Activated CD8-positive, alpha-beta memory T cell treated with anti-CD3 and anti-CD28 coated beads, Interleukin-2, amount 50 U/mL, for 48 hours (primary cell): ENCODE measurements around the gene WDHD1.
A peak's percentile ranks its signal among the peaks of the same experiment; 100 is the strongest.
"Not testable (repeated sequence)": the region's sequence is repeated elsewhere in the genome, so short reads cannot be mapped to it uniquely, and the experiment has no call there.

Source experiments
- DNase-seq: peaks from one replicate; pipeline ENCODE4 v3.0.0-alpha.2; 2020

The WDHD1 gene

DNA sequence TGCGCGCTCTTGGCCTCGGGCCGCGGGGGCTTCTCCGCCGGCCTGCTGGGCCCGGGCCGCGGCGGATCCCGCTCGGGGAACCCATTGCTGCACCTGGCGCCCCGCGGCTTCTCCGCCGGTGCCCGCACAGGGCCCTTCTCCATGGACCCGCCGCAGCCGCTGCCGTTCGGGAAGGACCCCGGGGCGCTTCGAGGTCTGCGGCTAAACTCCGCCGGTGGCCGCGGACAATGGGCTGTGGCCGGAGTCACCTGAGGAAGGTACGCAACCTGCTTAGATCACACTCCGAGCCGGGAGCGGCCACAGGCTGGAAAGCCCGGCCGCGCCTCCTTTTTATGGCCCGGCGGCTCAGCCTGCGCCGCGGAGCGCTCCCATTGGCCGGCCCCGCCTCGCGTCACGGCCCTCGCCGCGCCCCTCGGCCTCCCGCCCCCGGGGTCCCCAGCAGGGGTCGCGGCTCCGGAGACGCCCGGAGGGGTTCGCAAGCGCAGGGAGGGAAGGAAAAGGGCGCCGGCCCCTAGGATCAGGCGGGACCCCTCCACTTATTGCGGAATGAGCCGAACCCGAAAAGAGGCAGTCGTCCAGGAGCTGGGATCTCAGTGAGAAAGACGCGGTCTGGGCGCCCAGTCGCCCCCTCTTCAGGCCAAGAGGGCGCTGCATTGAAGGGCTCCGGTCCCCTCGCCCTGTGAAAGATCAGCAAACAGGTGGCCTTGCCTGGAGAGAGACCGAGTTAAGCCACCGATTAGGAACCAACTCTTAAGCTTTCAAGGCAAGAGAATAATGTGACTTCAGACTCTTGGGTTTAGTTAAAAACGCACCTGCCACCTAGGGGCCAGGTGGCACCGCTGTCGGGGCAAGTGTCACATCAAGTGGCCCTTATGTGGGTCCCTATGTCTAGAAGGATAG lies 124.1 kb downstream of the WDHD1 start, which contains the start of gene GCH1:
Gene GCH1, minus strand, starts transcription at position 306 of the 900 bp plus-strand sequence. Its CDS starts 163 bp downstream, at position 143.
- DNase-seq = peak; percentile 88

DNA sequence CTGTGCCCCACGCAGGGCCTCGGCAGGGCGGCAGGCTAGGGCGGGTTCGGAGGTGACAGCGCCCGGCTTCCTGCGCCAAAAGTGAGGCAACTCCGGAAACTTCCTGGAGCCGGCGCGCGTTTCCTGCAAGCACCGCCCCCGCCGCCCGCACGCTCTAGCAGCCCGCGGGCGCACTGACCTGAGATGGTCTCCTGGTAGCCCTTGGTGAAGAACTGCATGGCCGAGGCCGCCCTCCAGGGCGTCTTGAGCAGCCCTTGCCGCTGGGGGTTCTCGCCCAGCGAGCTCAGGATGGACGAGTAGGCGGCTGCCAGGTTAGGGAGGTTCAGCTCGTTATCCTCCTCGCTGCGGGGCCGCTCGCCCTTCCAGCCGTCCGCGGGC lies 124.8 kb downstream of the WDHD1 start:
- peak; percentile 88 for DNase-seq

DNA sequence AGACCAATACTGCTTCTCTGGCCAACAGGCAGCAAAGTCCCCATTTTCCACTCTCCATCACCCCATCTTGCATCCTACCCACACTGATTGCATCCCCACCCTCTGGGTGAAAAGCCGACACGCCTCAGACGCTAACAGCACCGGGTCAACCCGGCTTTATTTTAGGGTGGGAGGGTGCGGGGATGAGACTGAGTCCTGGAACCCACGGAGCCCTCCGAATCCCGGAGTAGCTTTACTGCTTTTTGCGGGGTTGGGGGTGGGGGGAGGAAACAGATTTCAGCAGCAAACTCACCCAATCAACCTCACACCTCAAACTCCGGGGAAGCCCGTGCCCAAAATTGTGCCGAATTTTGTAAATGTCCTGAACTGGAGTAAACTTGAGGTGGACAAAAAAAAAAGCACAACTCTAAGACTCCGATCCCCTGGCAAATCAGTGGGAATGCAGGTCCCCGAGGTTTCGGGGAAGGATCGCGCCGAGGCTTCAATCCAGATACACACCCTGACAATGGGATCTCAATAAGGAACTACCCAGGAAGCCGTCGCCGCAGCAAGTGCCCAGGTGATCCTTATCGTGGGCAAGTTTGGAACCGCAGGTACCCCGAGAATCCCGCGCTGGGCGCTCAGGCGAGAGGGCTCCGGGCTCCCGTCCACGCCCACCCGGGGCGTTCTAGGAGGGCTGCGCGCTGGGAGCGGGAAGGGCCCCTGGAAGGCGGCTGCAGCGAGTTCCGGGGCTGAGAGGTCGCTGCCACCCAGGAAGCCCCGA lies 125.3 kb downstream of the WDHD1 start:
- DNase-seq = peak; percentile 59

DNA sequence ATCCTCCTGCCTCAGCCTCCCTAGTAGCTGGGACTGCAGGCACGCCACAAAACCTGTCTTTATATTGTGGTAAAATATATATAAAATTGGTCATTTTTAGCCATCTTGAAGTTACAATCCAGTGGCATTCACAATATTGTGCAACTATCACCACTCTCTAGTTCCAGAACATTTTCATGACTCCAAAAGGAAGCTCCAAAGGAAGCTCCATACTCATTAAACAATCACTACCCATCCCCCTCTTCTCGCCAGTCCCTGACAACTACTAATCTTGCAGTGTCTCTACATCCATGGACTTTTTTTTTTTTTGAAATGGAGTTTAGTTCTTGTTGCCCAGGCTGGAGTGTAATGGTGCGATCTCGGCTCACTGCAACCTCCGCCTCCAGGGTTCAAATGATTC lies 127.3 kb downstream of the WDHD1 start:
- DNase-seq = no peak

DNA sequence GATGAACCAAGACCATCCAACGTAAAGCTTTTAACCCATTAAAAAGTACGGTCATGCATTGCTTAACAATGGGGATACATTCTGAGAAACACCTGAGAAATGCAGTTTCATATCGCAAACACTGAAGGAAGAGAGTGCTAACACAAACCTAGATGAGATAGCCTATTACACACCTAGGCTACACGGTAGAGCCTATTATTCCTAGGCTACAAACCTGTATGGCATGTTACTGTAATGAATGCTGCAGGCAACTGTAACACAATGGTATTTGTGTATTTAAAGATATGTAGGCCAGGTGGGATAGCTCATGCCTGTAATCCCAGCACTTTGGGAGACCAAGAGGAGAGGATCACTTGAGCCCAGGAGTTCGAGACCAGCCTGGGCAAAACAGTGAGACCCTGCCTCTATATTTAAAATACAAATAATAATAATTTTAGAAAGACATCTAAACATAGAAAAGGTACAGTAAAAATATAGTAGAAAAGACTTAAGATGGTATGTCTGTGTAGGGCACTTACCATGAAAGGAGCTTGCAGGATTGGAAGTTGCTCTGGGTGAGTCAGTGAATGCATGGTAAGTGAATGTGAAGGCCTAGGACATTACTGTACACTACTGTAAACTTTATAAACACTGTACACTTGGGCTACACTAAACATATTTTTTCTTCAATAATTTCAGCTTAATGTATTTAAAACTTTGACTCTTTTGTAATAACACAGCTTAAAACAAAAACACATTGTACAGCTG lies 128.9 kb downstream of the WDHD1 start:
- not testable (repeated sequence) for DNase-seq

DNA sequence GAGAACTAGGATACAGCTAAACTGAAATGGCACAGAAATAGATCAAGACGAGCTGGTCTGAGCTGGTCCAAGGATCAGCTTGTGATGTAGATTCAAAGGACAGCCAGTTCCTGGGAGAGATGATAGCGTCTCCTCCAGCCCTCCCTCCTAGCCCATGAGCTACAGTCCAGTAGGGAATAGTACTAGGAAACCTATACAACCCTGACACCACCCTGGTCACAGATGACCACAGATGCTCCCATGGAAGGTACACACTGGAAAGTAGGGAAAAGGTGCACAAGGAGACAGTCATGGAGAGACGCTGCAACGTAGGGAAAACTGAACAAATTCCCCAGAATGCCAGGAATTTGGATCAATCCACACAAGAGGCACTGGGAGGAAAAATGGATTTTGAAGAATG lies 131.2 kb downstream of the WDHD1 start:
- no peak for DNase-seq

DNA sequence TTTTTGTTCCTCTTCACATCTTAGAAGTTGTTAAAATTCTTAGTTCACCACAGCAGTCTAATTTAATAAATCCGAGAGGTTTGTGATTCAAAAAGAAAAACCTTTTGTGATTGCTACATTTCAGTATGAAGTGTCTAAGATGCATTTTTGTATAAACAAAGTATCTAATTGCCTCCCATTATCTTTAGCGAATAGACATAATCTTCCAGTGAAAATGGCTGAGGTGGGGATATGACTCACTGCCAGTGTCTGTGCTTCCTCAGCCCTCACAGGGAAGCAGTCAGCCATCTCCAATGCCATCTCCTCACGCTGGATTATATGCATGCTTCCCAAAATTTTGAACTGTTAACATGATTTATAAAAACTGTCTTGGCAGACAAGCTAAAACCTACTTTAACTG lies 131.9 kb downstream of the WDHD1 start:
- DNase-seq = no peak

DNA sequence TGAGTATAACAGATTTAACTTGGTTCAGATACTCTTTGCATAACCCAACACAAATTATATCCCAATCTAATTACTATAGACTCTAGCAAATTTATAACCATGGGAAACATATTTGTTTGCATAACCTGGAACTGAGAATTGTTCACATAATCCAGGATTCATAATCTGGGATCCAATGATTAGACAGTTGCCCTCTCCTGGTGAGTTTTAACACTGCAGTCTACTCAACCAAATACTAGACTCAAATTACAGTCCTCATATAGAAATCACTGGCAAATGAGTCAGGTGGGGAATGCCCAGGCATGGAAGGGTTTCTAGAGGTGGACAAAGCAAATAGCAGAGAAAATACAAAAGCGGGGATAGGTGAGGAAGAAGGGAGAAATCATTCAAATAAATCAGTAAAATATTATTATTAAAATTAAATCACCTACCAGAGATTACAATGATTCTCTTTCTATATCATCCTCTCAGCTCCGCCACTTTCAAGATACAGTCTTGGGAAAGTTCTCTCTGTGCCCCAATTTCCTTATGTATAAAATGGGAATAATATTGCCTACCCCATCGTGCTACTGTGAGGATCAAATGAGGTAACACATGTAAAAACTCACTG lies 133.6 kb downstream of the WDHD1 start:
- no peak for DNase-seq

DNA sequence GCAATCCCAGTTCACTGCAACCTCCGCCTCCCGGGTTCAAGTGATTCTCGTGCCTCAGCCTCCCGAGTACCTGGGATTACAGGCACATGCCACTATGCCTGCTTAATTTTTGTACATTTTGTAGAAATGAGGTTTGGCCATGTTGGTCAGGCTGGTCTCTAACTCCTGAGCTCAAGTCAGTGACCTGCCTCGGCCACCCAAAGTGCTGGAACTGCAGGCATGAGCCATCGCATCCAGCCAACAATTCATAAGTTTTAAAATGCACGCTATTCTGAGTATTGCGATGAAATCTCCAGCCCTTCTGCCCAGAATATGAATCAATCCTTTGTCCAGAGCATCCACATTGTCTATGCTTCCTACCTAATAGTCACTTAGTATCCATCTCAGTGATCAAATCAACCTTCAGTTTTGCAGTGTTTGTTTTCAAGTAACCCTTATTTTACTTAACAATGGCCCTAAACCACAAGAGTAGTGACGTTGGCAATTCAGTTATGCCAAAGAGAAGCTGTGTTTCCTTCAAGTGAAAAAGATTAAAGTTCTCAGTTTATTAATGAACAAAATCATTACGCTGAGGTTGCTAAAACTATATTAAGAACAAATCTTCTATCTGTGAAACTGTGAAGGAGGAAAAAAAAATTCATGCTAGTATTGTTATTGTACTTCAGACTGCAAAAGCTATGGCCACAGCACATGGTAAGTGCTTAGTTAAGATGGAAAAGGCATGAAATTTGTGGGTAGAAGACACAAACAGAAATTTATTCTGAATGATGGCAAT lies 135.2 kb downstream of the WDHD1 start:
- no peak for DNase-seq

DNA sequence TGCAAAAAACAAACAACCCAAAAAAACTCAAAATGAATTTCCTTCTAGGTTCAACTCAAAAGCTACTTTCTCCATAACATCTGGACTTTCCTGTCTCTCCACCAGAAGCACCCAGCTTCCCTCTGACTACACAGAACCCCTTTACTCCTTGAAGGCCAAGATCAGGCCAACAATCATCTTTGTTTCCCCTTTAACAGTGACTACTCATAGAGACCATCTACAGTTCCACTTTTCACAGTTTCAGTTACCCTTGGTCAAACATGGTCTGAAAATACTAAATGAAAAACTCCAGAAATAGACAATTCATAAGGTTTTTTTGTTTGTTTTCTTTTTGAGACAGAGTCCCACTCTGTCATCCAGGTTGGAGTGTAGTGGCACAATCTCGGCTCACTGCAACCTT lies 136.1 kb downstream of the WDHD1 start:
- no peak for DNase-seq

DNA sequence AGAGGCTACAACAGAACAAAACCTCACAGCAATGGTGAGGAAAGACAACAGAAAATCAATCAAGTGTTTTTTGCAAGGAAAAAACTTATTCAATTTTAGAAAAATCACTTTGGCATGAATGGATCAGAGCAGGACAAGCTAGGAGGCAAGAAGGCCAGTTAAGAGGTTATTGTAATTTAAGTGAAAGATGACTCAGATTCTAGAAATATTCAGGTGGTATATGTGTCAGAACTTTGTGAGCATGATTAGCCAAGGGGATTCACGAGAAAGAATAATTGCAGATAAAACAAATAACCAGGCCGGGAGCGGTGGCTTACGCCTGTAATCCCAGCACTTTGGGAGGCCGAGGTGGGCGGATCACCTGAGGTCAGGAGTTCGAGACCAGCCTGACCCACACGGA lies 137.0 kb downstream of the WDHD1 start:
- no peak for DNase-seq
